Subcutaneous adipose tissue (tissue), 4 donors: ENCODE measurements around the gene RNF113B. TPM values are rescaled to one million over a fixed set of nuclear protein-coding genes. Genes with fewer than 3 reads are reported as not detected.

Source experiments
- CTCF ChIP-seq: fragments of 450-650 bp; IDR thresholded peaks from one replicate; pipeline ENCODE4 v1.5.1; 2016; ENCODE audit warnings: low read depth, mild to moderate bottlenecking, control low read depth, antibody characterized with exemption, moderate library complexity
- total RNA-seq, 4 donors: library from RNA; depleted of rRNA; stranded (reverse); fragments of >200 nt; gene quantifications; one replicate each; pipeline ENCODE4 v1.1.0, GENCODE V29; 2016

The RNF113B gene
- total RNA-seq, 4 donors from 2014 or later: not detected

GRCh38 chr13:98195054-98195791, 18.2 kb upstream of the RNF113B start:
- TF ChIP-seq CTCF: no peak

- no peak for TF ChIP-seq CTCF
Measured at GRCh38 chr13:98192008-98192407, 14.9 kb upstream of the RNF113B start.

- no peak for TF ChIP-seq CTCF
Measured at GRCh38 chr13:98190889-98191444, 13.9 kb upstream of the RNF113B start.

- TF ChIP-seq CTCF: no peak
Measured at GRCh38 chr13:98189841-98190505, 12.9 kb upstream of the RNF113B start.

- no peak for TF ChIP-seq CTCF
Measured at GRCh38 chr13:98188544-98189166, 11.6 kb upstream of the RNF113B start.

GRCh38 chr13:98187965-98188261, 10.8 kb upstream of the RNF113B start:
- TF ChIP-seq CTCF: no peak

GRCh38 chr13:98187155-98187964, 10.3 kb upstream of the RNF113B start:
- TF ChIP-seq CTCF: no peak
